GM19452 (cell line): Measurements from ENCODE around the gene PDLIM5.

Experiments
- ATAC-seq: cut with Tn5 transposase; IDR thresholded peaks from one replicate; pipeline ENCODE4 v1.9.1; 2021; ENCODE audit not compliant: unreplicated experiment

PDLIM5 gene

DNA sequence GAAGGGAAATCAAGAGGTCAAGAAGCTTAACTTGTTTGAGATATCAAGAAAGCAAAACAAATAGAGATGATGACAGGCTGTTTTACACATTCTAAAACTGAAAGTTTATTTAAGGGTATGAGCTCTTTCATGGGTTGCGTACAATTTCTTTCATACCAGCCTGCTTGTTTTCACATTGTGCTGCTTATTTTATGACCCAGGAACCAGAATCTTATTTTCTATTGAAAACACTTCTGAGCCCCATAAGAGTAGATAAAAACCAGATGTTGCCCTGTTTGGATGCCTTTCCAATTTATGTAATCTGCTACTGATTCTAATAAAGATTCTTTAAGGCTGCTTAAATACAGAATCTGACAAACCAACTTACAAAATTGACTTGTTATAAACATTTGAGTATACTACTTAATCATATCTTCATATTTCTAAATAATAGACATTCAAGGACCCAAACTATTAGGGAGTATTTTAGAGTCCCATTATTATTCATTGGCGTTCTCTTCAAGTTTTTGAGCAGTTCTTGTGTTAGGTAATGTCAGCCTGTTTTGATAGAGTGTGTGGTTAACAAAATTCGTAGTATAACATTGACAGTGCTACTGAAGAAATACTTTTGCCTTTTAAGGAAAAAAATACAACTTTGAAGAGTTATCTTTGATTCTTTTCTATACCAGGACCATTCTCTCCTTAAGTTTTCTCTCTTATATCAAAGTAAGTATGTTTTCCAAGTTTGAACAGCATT, 74.4 kb downstream of the PDLIM5 start:
- no peak for ATAC-seq

DNA sequence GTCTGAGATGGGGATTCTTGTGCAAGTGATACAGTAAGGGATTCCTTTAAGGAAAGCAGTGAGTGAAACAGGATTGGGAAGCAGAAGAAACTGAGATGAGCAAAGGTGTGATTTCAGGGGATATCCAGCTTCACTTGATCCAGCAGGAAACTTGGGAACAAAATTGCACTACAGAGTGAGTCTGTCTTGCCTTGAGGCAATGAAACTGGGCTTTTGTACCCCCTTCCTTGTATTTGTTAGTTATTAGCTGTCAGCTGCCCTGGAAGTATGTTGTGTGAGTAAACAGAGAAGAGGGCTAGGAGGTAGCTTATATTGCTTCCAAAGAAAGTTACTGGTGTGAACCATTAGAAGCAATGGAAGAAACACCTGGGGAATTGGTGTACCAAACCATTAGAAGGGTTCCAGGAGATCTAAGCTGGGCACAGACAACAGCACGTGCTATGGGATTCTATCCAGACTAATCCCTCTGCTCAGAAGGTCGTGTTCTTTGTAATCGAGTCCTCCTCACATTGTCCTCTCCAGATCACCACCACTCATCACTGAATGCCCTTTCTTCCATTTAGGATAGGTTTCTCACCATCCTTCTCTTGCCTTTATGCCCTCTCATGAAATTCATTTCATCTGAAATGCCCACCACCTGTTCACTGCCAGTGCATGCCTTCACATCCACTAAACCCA, 76.0 kb downstream of the PDLIM5 start:
- ATAC-seq: no peak

DNA sequence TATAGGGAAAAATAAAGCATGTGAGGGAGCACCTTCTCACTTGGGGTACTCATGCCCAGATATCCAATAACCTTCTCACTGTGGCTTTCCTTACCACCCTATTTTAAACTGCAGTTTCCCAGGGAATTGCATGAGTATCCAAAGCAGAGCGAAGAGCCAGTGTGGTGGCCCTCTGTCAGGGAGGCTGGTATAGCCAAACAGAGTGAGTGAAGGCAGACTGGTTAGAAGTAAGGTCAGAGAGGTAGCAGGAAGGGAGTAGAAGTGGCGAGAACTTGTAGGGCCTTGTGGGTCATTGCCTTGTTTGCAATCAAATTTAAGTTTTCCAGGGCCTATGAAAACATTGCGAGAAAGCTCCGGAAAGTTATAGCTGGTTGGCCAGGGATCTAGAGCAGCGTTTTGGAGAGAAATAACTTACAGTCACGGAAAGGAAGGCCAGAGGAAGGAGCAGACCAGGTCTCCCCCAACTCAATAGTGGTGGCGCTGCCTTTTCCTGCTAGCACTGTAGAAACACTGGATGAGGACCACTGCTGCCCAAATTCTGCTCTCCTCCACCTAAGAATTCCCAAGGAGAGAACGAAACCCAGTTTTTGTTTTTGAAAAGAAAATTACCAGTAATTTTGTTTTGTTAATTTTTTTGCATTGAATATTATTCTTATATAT, 77.2 kb downstream of the PDLIM5 start:
- ATAC-seq: no peak

DNA sequence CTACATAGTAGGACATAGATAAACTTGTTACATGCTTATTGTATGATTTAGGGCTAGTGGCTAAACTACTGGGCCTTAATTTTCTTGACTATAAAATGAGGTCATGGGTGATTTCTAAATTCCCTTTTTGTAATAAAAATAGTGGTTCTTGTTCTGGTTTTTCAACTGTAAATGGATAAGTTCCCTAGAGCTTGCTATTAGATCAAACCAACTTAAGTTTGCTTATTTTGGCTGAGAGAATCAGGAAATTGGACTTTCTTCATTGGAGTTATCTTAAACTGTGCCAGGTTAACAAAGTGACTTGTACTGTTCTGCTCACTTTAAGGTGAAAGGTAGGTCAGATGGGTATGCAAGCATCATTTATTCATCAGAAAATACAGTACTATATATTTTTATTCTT, 78.3 kb downstream of the PDLIM5 start:
- ATAC-seq: no peak

DNA sequence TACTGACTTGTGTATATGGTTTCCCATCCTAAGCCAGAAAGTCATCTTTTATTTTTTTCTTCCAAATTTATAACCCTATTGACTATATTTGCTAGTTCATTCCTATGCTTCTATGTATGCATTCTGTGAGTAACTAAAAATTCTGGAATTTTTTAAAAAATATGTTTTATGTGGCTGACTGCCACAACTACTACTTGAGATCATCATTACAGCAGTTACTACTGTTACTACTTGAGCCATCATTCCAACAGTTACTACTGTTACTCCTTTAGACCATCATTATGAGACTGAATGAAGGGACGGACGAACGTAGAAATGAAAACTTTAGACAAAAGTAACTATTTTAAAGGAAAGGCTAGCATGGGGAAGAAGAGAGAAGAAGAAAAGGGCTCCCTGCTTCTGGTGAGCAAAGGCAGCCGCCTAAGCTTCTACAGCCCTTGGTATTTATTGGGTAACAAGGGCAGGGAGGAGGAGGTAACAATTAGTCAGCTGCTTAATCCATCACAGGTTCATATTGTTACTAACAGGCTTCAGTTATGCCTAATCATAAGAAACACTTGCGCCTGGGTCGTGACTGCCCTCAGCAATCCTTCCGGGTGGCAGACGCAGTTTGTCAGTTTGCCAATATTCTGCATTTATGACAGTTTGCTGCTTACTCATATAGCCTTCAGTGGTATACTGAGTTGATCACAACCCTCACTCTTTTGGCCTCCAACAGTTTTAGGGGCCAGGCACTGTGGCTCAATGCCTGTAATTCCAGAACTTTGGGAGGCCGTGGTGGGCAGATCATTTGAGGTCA, 80.4 kb downstream of the PDLIM5 start:
- no peak for ATAC-seq

DNA sequence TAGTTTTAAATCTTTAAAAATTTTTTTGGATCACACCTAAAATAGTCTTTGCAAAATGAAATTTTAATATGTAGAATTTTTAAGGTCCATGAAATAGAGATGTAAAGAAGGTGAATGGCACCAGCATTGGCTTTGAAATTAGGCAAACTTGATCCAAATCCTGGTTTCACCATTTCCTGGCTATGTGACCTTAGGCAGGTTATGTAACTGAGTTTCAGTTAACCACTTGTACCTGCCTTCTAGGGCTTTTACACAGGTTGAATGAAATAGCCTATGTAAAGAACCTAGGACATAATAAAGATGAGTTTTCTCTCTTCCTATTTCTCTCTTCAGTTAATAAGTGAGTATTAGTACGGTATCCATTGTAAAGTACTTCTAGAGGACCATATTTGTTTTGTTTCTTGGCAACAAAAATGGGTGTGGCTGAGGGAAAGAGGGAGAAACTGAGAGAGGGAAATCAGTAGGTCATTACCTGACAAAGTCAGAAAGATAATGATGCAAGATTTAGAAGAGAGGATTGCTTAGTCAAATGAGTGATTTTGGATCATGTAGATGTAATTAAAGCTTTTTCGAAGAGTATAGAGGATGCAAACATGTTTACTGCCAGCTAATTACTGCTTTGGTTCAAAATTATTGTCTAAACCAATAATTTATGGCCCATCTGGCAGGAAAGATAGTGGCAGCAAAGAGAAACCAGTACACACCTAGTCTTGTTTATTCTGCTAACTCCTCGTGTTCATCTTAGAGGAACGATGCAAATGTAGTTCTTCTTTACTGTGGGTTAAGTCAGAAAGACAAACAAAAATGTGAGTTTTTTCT, 81.9 kb downstream of the PDLIM5 start:
- no peak for ATAC-seq

DNA sequence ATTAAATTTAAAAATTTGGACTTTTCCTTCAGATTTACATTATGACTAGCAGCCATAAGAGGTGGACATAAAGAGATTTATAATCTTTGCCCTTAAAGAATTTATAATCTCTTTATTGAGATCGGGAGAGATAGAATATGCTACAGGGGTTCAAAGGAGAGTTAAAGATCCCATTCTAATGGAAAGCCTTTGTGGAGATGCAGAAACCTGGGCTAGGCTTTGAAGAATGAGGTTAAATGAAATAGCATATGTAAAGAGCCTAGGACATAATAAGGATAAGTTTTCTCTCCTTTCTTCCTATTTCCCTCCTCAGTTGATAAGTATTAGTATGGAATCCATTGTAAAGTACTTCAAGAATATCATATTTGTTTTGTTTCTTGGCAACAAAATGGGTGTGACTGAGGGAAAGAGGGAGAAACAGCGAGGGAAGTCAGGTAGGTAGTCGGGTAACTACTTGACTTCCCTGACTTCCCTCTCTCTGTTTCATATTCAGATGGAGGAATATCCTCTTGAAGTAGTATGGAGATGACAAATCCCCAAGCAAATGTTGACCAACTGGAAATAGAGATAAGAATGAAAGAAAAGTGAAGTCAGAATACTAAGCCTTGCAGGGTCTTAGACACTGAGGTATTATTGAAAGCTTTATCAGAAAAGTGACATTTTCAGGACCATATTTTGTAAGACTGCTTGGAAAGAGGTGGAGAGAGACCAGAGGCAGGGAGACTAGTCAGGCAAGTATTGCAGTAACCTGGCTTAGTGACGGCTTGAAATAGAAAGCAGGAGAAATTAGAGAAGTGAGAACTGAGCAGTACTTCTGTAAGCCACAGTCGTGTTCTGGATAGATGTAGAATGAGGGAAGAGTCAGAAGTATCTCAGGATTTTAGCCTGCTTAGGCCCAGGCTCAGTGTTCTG, 82.9 kb downstream of the PDLIM5 start:
- peak; percentile 94 for ATAC-seq

DNA sequence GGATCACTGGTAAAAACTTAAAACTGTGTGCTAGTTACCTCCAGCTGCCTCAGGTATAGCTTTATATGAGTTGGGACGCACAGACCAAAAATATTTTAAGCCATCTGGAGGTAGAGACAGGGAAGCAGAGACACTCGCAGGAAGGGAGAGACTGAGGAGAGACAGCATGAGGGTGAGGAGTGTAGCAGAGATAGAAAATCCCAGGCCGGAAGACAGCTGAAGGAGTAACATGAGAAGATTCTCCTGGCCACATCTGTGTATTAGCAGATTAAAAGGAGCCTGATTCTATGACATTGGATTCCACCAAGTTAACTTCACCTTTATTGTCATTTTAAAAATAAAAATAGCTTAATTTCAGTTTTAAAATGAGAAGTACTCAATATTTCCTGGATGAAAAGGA, 84.3 kb downstream of the PDLIM5 start:
- ATAC-seq: no peak

DNA sequence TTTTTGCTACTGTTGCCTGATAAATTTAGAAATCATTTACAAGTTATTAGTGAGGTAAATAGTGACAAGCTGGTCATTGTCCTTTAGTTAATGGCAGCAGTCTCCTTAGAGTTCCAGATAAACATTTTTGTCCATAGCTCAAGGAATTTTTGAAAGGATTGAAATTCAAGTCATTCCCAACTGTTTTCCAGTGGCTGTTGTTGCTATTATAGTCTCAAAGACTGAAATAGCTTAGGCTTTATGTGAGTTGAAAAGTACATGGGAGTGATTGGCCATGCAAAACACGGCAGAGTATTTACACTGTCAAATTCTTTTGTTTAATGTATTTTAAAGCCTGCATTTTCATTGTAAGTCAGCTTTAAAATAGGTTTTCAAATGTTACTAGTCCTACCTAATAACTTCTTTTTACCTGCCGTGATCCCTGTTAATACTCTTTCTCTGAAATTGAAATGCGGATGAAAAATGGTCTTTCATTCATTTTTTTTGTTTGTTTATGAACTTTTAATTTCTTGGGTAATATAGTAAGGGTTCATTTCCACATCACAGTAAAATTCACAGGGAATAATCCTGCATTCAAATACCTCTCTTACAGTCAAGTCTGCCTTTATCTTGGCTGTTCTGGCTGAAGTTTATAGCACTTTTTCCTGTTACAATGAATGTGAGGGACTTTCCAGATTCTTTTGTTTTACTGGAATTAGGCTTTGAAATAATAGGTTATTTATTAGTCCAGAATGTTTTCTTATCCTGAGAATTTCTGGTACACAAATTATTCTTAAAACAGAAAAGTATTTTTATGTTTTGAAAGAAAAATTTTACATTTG, 85.1 kb downstream of the PDLIM5 start:
- no peak for ATAC-seq

DNA sequence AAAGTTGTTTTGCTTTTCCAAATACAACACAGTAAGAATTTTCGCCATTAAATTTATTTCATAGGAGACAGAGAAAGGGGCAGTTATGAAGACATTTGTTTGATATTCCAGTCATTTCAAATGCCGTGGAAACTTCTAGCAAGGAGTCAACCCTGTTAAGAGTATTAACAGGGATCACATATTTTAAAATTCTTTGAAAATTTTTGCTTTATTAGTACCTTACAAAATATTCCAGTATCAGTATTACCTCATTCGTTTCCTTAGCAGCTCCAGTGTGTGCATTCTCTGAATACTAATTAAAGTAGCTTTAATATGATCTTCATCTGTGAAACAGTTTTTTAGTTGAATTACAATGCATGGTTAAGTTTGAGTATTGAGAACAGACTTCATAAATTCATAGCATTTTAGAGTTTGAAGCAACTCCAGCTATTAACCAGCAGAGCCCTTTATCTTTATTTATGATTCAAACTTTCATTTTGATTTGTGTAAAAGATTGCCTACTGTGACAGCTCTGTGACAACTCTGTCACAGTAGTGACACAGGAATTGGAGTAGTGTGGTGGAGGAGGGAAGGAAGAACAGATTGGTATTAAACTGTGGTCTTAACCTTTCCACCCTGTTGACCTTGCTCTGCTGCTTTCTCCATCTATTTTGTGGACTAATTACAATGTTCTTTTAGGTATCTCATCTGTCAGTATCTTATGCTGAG, 86.3 kb downstream of the PDLIM5 start:
- no peak for ATAC-seq

DNA sequence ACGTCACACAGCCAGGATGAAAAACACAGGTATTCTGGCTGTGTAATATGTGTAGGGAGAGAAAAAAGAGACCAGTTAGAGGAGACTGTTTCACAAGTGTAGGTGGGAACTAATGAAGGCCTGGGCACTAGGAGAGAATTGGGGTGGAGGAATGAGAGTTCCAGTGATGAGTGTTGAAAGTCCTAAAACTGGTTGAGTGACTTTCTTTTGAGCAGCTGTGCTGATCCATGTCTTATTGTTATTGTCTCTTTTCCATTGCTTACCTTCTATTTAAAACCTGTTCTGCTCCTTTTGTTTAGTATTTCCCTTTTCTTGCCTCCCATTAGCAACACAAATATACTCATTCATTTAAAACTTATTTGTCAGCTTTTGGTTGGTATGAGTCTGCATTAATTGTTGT, 88.7 kb downstream of the PDLIM5 start:
- no peak for ATAC-seq

DNA sequence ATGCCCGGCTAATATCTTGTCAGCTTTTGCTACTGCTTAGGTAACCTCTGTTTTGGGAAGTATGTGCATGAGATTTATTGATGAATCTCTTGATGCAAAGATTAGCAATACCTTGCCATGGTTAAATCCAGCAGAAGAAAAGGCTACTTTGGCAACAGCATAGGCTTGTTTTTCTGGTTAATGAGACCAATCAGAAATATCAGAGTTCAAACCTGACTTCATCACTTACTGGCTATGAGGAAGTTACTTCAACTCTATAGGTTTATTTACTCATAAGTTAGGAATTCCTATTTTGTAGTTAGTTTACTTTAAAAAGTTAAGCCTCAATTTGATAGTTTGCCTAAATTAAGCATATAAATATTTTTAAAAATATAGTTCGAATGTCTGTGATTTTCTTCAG, 93.1 kb downstream of the PDLIM5 start:
- no peak for ATAC-seq

DNA sequence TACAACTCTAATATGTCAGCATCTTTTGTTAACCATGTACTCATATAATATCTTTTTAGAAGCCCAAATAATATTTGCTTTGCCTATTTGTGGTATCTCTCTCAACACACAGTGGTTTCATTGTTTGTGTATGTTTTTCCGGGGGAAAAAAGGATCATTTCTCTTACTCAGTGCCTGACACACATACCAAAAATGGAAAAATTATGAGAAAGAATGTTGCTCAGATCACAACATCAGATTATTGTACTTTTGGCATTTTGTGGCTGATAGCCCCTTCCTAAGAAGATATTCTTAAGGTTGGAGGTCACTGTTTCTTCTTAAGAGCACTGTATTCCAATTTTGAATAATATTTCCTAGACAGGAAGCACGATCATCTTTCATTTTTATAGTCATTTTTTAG, 93.6 kb downstream of the PDLIM5 start:
- no peak for ATAC-seq

DNA sequence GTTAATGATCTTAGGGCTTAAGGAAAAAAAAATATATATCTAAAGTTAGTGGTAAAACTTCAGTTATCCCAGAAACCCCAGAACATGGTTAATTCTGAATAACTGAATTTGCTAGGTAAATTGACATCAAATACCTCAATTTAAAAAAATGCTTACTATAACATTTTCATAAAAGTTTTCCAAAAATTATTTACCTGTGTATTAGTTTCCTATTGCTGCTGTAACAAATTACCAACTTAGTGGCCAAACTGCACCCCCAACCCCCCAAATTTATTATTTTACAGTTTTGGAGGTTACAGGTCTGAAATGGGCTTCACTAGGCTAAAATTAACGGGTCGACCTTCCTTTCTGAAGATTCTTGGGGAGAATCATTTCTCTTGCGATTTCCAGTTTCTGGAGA, 95.2 kb downstream of the PDLIM5 start:
- ATAC-seq: no peak

DNA sequence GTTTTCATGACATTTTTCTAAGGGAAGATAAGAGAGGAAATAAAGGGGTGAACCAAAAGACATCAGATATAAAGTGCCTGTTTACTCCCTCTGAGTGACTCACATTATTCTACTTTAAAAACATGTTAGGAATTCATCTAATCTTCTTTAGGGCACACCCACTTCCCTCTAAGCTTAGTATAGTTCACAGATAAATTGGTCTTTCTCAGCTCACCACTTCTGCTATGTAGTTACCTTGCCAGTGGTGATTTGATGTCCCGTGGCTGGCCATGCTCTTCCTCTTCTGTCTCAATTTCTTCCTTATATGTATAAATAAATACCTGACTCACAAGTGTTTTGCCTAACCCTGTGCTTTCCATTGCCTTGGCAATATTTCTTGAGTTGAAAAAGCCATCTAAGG, 96.8 kb downstream of the PDLIM5 start:
- no peak for ATAC-seq

DNA sequence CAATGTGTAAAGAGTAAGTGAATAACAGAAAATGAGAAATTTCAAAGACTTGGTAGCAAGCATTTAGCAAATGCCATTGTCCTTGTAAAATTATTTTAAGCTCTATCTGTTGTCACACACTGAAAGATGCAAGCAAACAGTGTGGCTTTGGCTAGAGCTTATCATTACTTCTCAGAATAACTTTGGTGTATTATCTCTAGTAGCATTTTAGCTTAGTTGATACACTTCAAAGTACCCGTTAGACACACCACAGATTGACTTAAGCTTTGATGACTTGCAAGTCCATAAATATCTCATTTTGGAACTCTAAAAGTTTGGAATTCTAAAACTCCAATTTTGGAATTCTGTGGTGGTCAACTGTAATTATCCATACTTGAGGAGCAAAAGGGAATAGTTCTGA, 98.6 kb downstream of the PDLIM5 start:
- ATAC-seq: no peak

DNA sequence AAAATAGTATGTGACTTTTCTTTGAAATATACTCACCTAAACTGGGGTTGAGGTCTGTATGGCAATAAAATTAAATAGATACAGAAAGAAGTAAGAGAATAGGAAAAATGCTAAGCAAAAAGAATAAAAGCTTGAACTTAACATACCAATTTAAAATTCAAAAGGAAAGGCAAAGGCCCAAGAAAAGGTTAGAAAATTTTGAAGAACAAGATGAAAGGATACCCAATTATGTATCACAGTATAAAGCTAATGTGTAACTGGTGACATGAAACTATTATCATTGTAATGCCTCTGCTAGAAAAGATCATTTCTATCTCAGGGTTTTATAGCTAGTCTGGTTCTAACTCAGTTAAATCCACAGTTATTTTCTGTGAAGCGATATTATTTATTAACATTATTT, 99.1 kb downstream of the PDLIM5 start:
- ATAC-seq: no peak
